ENCODE data around the gene SH3BP5L. TPM values are rescaled to one million over a fixed set of nuclear protein-coding genes. Genes with fewer than 3 reads are reported as not detected.

SH3BP5L gene
- 17.1 and 20.9 TPM in 2 replicates for total RNA-seq

DNA sequence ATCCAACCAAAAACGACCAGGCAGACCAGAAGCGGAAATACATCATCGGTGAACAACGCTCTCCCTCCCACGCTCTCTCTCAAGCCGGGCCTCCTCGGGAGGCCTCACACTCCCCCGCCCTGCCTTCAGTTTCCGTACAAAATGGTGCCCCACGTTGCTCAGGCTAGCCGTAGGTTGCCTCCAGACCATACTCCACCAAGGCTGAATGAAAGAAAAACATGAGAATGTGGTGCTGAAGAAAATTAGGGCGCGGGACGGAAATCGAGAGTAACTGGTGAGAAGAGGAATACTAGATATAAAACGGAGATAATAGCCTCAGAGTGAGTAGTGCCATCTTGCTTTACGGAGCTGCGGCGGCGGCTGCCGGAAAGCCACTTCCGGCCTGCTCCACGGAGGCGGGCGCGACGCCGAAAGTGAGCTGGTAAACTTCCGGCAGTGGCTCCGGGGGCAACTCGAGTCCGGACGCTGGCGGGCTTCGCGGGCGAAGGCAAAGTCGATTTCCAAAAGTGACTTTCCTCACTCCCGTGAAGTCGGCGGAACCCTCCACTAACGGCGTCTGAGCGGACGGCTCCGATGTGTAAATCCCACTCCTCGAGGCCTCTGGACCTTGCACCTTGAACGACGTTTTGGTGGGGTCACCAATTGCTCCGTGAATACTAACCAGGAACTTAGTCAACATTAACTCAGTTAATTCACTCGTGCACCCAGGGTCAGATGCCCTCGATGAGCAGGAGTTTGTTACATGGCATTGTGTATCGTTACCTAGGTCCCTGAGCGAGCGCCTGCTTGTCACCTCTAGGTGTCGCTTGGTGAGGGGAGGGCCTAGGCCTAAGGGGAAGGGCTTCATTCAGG lies at the start of gene SH3BP5L:
Gene SH3BP5L, minus strand, starts transcription at position 7 of the 852 bp plus-strand sequence. CDS start 980 bp downstream, outside the sequence.
- no peak for FAIRE-seq
- peaks cover 7% of the 10 kb centered on the region for H3K36me3 ChIP-seq (ENCODE audit: control insufficient read depth, insufficient read depth, low read length)
- peak; percentile 89 for DNase-seq (ENCODE audit: low read depth)
- TF ChIP-seq, protein P1, sequence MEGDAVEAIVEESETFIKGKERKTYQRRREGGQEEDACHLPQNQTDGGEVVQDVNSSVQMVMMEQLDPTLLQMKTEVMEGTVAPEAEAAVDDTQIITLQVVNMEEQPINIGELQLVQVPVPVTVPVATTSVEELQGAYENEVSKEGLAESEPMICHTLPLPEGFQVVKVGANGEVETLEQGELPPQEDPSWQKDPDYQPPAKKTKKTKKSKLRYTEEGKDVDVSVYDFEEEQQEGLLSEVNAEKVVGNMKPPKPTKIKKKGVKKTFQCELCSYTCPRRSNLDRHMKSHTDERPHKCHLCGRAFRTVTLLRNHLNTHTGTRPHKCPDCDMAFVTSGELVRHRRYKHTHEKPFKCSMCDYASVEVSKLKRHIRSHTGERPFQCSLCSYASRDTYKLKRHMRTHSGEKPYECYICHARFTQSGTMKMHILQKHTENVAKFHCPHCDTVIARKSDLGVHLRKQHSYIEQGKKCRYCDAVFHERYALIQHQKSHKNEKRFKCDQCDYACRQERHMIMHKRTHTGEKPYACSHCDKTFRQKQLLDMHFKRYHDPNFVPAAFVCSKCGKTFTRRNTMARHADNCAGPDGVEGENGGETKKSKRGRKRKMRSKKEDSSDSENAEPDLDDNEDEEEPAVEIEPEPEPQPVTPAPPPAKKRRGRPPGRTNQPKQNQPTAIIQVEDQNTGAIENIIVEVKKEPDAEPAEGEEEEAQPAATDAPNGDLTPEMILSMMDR (IDR thresholded peaks at IDR 0.05; ENCODE audit: insufficient read depth, low read length, severe bottlenecking), result peak; percentile 77
- peak within 1 kb of the TSS; percentile 80 for H3K4me3 ChIP-seq (ENCODE audit: low read depth, low read length)
- no peaks in the 10 kb centered on the region for H3K27me3 ChIP-seq (ENCODE audit: control insufficient read depth, insufficient read depth, low read length)

DNA sequence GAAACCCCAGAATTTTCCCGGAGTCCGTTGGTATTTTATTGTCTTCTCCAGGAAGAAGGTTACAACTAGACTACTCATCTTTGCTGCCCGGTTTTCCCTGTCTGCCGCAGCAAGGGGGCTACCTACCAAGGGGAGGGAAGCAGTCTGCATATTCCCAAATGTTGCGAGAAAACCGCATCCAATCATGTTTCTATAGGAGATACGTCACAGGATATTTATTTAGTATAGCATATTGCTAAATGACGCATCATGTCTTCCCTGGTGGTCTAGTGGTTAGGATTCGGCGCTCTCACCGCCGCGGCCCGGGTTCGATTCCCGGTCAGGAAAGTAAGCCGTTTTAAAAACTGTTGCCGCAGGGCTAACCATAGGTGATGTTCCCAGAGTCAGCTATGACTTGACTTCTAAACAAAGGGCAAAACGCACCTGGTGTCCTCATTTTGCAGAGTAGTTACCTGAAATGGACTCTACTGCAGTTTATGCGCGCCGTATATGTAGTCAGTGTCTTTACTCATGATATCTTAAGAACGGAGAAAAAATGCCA lies 48.3 kb upstream of the SH3BP5L start:
- TF ChIP-seq, protein P1 (IDR thresholded peaks at IDR 0.05; ENCODE audit: insufficient read depth, low read length, severe bottlenecking), result no peak
- DNase-seq (ENCODE audit: low read depth) (peak; percentile 84), FAIRE-seq (no peak)

DNA sequence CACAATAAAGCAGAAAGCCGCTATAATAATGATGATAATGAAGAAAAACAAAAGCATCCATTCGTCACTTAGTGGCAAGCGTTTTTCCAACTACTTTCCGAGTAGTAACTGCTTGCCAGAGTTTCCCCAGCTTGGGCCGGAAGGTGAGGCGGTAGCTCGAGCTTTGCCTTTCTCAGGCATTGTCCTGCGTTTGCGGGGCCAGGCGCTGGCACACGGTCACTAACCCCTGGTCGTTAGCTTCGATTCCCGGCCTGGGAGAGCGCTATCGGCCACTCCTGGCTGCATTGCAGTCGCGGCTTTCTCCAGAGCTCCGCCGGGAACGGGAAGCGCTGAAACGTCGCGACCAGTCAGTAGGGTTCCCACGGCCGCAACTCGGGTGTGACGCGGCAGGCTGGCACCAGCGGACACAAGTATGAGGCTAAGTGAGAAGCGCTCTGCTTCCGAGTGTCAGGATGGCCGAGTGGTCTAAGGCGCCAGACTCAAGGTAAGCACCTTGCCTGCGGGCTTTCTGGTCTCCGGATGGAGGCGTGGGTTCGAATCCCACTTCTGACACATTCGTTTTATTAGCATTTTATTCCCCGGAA lies 47.8 kb upstream of the SH3BP5L start:
- no peak for FAIRE-seq
- DNase-seq (ENCODE audit: low read depth), result peak; percentile 90
- Histone ChIP-seq H3K27me3 (ENCODE audit: control insufficient read depth, insufficient read depth, low read length) (no peaks in the 10 kb centered on the region), H3K36me3 (ENCODE audit: control insufficient read depth, insufficient read depth, low read length) (no peaks in the 10 kb centered on the region), H3K4me3 (ENCODE audit: low read depth, low read length) (peak overlapping the region; percentile 60)
- TF ChIP-seq, protein P1 (IDR thresholded peaks at IDR 0.05; ENCODE audit: insufficient read depth, low read length, severe bottlenecking), result no peak

More for the DNA sequence above, 48.3 kb upstream of the SH3BP5L start:
- no peaks in the 10 kb centered on the region for H3K36me3 ChIP-seq (ENCODE audit: control insufficient read depth, insufficient read depth, low read length)
- H3K4me3 ChIP-seq (ENCODE audit: low read depth, low read length), result peak overlapping the region; percentile 60
- H3K27me3 ChIP-seq (ENCODE audit: control insufficient read depth, insufficient read depth, low read length), result no peaks in the 10 kb centered on the region

DNA sequence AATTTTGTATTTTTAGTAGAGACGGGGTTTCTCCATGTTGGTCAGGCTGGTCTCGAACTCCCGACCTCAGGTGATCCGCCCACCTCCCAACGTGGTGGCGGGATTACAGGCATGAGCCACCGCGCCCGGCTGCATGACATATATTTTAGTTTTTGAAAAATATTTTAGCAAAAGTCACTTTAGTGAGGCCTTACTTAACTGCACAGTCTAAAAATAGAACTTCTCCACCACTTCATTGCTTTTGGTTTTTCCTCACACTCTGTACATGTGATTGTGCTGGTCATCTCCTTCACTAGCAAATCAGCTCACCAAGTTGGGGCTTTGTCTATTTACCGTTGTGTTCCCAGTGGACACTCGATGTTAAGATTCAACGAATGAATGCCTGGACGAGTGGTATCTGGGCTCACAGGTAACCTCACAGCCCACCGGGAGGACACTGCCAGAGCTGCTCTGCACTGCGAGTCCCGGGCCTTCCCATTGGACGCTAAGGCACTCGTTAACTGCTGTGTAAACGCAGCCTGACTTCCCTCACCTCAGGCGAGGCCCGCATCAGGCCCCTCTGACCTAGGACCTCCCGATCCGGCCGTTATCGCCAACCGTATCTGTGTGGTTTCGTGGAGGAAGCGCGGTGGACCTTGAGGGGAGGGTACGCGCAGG lies 47.2 kb upstream of the SH3BP5L start:
- FAIRE-seq (no peak), DNase-seq (ENCODE audit: low read depth) (peak; percentile 63)
- H3K27me3 ChIP-seq (ENCODE audit: control insufficient read depth, insufficient read depth, low read length), result no peaks in the 10 kb centered on the region
- TF ChIP-seq, protein P1 (IDR thresholded peaks at IDR 0.05; ENCODE audit: insufficient read depth, low read length, severe bottlenecking), result no peak
- no peaks in the 10 kb centered on the region for H3K36me3 ChIP-seq (ENCODE audit: control insufficient read depth, insufficient read depth, low read length)
- peak overlapping the region; percentile 60 for H3K4me3 ChIP-seq (ENCODE audit: low read depth, low read length)

DNA sequence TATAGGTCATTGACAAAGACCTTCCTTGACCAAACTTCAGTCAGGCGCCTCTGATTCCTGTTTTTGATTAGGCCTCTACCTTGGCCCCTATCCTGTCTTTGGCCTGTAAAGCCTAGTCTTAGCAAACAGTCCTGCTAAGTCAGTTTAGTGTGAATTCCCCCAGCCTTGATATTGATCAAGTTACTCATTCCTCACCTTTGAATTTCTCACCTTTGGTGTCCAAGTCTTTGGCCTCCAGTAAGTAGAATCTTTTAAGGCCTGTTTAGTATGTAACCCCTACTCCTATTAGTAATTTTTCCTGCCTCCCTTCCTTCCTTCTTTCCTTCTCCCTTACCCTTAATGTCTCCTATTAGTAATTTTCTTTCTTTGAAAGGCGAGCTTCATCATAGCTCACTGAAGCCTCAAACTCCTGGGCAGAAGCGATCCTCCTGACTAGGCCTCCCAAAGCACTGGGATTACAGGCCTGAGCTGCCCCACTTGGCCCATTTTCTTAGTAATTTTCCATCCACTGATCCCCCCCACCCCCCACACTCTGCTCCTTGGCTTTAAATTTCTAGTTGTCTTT lies 46.2 kb upstream of the SH3BP5L start:
- Histone ChIP-seq H3K36me3 (ENCODE audit: control insufficient read depth, insufficient read depth, low read length) (no peaks in the 10 kb centered on the region), H3K4me3 (ENCODE audit: low read depth, low read length) (no peak overlapping the region), H3K27me3 (ENCODE audit: control insufficient read depth, insufficient read depth, low read length) (no peaks in the 10 kb centered on the region)
- FAIRE-seq (no peak), DNase-seq (ENCODE audit: low read depth) (no peak)
- TF ChIP-seq, protein P1 (IDR thresholded peaks at IDR 0.05; ENCODE audit: insufficient read depth, low read length, severe bottlenecking), result no peak
